ENCODE results near the gene FERMT3.
A peak's percentile ranks its signal among the peaks of the same experiment; 100 is the strongest.

FERMT3 gene

DNA sequence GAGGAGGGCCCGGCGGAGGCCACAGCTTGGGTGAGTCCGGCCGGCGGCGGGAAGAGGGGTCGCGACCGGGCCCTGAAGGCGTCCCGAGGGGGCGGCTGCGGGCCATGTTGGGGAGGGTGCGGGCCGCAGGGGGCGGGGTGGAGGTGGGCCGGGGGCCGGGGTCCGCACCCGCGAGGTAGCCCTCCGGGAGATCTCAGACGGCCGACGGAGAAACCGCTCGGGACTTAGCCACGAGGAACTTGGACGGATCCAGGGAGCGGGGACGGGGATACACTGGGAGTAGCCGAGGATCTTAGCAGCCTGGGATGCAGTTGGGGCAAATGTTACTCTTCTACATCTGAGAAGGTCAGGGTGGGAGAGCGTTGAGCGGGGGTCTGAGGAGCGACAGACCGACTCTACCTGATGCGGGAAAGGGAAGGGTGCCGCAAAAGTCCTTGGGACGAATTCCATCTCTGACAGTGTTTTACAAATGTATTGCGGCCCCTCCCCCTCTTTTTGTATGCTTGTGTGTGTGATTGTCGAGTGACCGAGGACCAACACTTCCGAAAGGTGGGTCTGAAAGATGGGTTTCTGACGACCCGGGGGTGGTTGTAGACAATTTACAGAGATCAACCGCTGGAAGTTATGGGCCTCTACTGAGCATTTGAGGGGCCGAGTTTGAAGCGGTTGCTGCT lies 19.9 kb upstream of the FERMT3 start:
- peak; percentile 28 for DNase-seq

- DNase-seq: no peak
Measured at GRCh38 chr11:64192434-64192833, 14.1 kb upstream of the FERMT3 start.

DNA sequence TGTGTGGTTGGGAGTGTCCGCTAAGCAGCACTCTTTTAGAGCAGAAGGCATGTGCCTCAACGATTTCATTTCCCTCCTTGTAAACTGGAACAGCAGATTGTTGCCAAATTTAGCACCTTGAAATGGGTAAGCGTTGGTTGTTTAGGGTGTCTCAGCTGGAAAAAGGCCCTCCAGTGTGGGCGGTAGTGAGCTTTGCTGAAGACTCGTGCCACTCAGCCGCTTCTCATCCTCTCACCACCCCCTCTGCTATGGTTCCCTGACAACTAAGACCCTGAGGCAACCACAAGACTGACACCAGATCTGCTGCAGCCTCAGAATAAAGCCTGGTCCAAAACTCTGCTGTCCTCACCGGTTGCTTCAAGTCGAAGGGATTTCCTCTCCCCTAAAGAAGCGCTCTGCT lies 9.9 kb upstream of the FERMT3 start:
- no peak for DNase-seq

DNA sequence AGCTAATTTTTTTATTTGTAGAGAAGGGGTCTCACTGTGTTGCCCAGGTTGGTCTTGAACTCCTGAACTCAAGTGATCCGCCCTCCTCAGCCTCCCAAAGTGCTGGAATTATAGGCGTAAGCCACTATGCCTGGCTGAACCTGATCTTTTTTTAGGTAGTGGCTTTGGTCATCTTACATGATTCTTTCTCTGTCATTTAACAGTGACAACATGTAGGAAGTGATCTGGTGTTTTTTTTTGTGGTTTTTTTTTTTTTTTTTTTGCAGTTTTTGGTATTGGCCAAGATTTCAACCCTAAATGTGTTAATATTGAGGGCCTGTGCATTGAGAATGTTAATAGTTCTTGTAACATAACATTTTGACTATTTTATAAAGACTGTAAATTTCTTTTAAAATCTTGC lies 8.0 kb upstream of the FERMT3 start:
- no peak for DNase-seq

GRCh38 chr11:64201543-64201942 lies 5.0 kb upstream of the FERMT3 start:
- no peak for DNase-seq

- DNase-seq: no peak
Measured at GRCh38 chr11:64202992-64203391, 3.5 kb upstream of the FERMT3 start.

- no peak for DNase-seq
Measured at GRCh38 chr11:64203421-64204079, 3.0 kb upstream of the FERMT3 start.

- DNase-seq: no peak
Measured at GRCh38 chr11:64204080-64204440, 2.5 kb upstream of the FERMT3 start.

DNA sequence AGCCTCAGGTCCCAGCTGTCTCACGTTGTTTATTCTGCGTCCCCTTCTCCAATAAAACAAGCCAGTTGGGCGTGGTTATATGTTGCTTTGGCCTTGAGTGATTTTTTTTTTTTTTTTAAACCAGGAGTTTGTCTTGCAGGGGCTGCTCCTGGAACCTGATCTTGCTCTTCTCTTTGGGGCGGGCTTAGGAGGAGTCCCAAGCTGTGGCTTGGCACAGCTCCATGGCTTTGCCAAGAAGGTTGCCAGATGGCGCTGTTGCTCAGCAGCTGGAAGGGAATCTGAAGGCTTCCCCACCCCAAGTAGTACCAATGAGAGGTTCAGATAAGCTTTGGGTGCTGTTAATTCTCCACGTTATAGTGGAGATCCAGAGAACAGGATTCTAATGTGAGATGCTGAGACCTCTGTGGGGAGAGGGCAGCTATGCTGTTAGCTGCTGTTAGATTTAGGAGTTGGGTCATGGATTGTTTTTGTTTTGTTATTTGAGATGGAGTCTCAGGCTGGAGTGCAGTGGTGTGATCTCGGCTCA lies 2.0 kb upstream of the FERMT3 start:
- DNase-seq: peak; percentile 91

GRCh38 chr11:64207256-64208085 lies 950 bp downstream of the FERMT3 start:
- DNase-seq: peak; percentile 85

DNA sequence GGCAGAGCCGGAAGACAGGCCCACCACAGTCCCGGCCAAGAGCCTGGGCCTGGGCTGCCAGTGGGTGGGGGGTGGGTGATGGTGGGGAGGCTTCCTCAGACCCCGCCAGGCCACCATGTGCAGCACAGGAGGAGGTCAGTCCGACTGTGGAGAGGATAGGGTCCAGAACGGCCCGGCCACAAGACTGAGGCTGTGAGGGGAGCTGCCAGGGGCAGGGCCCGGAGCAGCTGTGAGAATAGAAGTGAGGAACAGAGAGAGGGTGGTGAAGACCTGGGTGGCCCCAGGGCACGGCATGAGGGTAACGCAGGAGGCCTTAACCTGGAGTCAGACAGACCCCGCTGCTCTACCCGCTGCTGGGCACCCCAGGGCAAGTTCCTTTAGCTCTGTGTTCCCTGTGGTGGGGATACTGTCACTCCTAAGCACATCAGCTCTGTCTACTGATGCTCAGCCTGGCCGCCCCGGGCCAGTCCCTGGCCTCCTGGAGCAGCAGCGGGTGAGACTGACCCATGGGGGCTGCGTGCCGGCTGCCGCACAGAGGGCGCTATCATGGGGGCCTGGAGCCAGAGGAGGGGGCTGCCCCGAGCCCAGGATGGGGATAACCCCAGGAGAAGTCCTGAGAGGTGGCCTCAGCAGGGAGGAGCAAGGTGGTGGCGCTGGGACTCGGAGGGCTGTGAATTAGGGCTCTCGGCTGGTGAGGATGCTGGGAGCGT lies 1.7 kb downstream of the FERMT3 start:
- no peak for DNase-seq

DNA sequence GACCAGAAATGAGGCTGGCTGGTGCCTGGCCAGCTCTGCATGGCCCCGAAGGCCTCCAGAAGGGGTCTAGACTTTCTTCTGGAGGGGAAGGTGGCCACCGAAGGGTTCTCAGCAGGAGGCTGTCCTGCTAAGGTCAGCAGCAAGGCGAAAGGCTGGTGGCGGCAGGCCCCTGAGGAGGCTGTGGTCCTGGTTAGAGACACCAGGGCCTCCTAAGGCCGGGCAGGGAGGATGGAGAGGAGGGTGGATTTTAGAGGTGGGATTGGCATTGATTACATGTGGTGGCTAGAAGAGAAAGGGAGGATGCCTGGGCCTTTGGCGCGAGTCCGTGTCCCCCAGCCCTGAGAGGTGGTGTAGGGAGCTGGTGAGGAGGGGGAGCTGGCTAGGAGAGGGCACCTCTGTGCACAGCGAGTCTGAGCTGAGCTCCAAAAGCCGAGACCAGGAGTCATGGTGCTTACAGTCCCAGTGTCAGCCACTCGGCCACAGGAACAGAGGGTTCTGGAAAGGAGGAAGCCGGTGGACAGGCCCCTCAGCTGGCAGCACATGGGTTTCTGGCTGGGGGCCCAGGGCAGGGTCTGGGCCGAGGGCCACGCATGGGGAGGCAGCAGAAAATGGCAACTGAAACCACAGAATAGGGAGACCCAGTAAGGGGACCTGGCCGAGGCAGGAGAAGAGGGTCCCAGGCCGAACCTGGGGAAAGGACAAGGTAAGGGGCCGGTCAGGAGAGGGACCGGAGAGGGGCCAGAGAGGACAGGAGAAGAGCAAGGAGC lies 2.5 kb downstream of the FERMT3 start:
- DNase-seq: no peak

- no peak for DNase-seq
Measured at GRCh38 chr11:64209563-64209843, 3.0 kb downstream of the FERMT3 start.

DNA sequence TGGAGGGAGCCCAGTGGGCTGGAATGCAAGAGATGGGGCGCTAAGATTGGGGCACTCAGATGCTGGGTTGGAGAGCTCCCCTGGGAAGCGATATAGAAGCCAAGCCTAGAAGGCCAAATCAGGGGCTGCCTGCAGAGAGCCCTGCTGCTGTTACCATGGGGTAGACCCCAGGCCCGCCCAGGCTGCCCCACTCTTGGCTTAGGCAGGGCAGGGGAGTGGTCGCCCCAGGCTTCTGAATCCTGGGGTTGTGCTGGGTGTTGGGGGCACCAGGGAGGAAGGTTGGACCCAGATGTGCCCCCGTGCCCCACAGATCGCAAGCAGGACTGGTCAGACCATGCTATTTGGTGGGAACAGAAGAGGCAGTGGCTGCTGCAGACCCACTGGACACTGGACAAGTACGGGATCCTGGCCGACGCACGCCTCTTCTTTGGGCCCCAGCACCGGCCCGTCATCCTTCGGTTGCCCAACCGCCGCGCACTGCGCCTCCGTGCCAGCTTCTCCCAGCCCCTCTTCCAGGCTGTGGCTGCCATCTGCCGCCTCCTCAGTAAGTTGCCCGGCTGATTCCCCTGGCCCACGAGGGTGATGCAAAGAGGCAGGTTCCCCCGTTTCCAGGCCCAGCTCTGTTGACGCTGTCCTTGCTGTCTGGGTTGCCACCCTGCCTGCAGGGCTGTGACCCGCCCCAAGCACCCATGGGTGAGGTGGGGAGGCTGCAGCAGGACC lies 3.9 kb downstream of the FERMT3 start:
- DNase-seq: no peak

DNA sequence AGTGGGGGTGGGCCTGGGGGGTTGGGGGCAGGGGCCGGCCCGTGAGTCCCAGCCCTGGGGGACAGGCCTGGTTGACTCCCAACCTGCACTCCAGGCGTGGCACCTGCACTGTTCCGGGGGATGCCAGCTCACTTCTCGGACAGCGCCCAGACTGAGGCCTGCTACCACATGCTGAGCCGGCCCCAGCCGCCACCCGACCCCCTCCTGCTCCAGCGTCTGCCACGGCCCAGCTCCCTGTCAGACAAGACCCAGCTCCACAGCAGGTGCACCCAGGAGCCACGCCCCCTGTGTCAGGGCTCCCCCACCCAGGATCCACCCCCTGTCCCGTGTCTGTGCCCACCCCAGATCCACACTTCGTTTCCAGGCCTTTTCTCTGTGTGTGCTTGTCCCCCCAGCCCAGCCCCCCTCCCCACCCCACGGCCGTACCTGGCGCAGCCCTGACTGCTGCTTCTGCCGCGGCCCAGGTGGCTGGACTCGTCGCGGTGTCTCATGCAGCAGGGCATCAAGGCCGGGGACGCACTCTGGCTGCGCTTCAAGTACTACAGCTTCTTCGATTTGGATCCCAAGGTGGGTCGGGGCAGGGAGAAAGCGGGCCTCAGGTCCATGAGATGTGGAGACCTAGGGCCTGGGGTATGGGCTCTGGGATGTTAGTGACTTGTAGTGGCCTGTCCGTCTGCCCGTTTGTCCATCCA lies 4.8 kb downstream of the FERMT3 start:
- no peak for DNase-seq

- no peak for DNase-seq
Measured at GRCh38 chr11:64216879-64217278, 10.4 kb downstream of the FERMT3 start.

DNA sequence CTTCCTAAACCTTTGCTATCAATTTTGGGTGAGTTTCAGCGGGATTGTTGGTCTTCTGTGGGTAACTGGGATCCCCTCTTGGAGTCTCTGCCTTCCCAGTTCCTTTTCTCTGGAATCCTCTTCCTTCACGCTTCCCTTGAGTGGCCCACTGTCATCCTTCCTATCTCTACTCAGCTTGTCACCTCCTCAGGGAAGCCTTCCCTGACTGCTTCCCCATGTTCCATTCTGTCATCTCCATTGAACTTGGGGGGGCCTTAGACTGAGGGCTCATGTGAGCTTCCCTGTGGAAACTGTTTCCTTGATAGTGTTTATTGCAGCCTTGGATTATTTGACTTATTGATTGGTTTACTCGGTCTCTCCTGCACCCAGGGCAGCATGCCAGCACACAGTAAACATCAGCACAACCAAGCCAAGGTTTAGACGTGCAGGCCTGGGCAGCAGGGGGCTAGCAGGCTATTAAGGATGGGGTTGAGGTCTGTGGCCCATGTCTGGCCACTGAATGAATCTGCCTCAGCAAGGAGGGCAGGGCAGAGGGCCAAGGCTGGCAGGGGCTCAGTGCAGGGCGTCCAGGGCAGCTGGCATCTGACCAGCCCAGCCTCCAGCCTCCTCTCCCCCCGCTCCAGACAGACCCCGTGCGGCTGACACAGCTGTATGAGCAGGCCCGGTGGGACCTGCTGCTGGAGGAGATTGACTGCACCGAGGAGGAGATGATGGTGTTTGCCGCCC lies 12.3 kb downstream of the FERMT3 start:
- DNase-seq: no peak

GRCh38 chr11:64219354-64219684 lies 12.8 kb downstream of the FERMT3 start:
- no peak for DNase-seq

DNA sequence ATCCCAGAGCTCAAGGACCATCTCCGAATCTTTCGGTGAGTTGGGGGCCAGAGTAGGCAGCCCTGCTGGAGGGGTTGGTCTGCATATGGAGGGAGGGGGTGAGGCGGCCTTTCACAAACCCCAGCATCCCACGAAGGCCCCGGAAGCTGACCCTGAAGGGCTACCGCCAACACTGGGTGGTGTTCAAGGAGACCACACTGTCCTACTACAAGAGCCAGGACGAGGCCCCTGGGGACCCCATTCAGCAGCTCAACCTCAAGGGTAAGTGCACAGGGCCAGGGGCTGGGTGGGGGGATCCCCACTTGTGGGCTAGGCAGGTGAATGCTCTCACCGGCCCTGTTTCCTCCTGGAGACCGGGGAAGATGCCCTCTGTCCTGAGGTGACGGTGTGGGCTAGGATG lies 13.2 kb downstream of the FERMT3 start:
- DNase-seq: no peak

DNA sequence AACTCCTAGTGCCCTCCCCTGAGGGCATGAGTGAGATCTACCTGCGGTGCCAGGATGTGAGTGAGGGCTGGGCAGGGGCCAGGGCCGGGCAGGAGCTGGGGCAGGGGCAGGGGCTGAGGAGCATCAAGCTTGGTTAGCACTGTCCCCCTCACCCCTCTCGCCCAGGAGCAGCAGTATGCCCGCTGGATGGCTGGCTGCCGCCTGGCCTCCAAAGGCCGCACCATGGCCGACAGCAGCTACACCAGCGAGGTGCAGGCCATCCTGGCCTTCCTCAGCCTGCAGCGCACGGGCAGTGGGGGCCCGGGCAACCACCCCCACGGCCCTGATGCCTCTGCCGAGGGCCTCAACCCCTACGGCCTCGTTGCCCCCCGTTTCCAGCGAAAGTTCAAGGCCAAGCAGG lies 13.8 kb downstream of the FERMT3 start:
- no peak for DNase-seq

Measured in fibroblast of skin of back (primary cell).